IMR-90 (cell line): Measurements from ENCODE around the gene CENPT. TPM values are rescaled to one million over a fixed set of nuclear protein-coding genes. Genes with fewer than 3 reads are reported as not detected.

ENCODE experiments used
- ATAC-seq: fragments of 200-7000 bp; cut with Tn5 transposase; 2 replicates; pipeline ENCODE4 v1.9.1; 2020; ENCODE audit warnings: low read depth, mild to moderate bottlenecking, moderate library complexity
- BruUV-seq: library from RNA; stranded (reverse); fragments of 400-500 nt; replicated peaks from 2 replicates; lab custom pipeline; 2021; lab: Mats Ljungman, UMichigan
- CTCF ChIA-PET: fragments of 300-600 bp; formaldehyde crosslinking; extraction: SDS; loops from one replicate; lab custom pipeline; 2021; ENCODE audit warnings: antibody characterized with exemption; lab: Yijun Ruan, JAX
- POLR2A ChIA-PET: fragments of 300-600 bp; sonication (Branson Sonifier 250); formaldehyde crosslinking; loops from one replicate; lab custom pipeline; 2022; ENCODE audit warnings: antibody characterized with exemption; ENCODE audit not compliant: unreplicated experiment; lab: Charles Lee
- DNase-seq: peaks from one replicate; pipeline ENCODE4 v3.0.0; 2013
- H2AFZ ChIP-seq: replicated peaks from 2 replicates; pipeline ENCODE3; 2013; ENCODE audit warnings: low read length, mild to moderate bottlenecking; ENCODE audit not compliant: poor library complexity
- H2AK5ac ChIP-seq: 2 replicates; pipeline ENCODE4 v1.6.1; 2013; ENCODE audit warnings: low read depth, low read length, inconsistent platforms
- H2AK9ac ChIP-seq: replicated peaks from 2 replicates; pipeline ENCODE3; 2013; ENCODE audit warnings: mild to moderate bottlenecking, low read depth, low read length, moderate library complexity; ENCODE audit not compliant: poor library complexity
- H2BK120ac ChIP-seq: 2 replicates; pipeline ENCODE4 v1.6.1; 2013; ENCODE audit warnings: low read depth, low read length, inconsistent platforms
- H2BK15ac ChIP-seq: 3 replicates; pipeline ENCODE4 v1.6.1; 2013; ENCODE audit warnings: low read depth, low read length, inconsistent platforms
- H2BK20ac ChIP-seq: 2 replicates; pipeline ENCODE4 v1.6.1; 2013; ENCODE audit warnings: low read depth, mild to moderate bottlenecking, inconsistent platforms, low read length, moderate library complexity
- H2BK5ac ChIP-seq: 2 replicates; pipeline ENCODE4 v1.6.1; 2013; ENCODE audit warnings: mild to moderate bottlenecking, low read depth, low read length, inconsistent platforms; ENCODE audit not compliant: poor library complexity, severe bottlenecking
- H3K14ac ChIP-seq: replicated peaks from 2 replicates; pipeline ENCODE4 v1.6.1; 2013; ENCODE audit warnings: low read depth, low read length, inconsistent platforms
- H3K18ac ChIP-seq: 2 replicates; pipeline ENCODE4 v1.6.1; 2013; ENCODE audit warnings: low read depth, low read length, control low read depth
- H3K23ac ChIP-seq: 2 replicates; pipeline ENCODE4 v1.6.1; 2013; ENCODE audit warnings: low read depth, low read length, inconsistent platforms
- H3K27ac ChIP-seq: 2 replicates; pipeline ENCODE4 v1.5.1; 2013; ENCODE audit warnings: mild to moderate bottlenecking, control low read depth, low read length; ENCODE audit not compliant: insufficient read depth
- H3K27me3 ChIP-seq: 2 replicates; pipeline ENCODE4 v1.6.1; 2013; ENCODE audit warnings: low read length; ENCODE audit not compliant: control insufficient read depth, insufficient read depth
- H3K36me3 ChIP-seq: 2 replicates; pipeline ENCODE4 v1.6.1; 2013; ENCODE audit warnings: low read length, mixed read lengths; ENCODE audit not compliant: control insufficient read depth, insufficient read depth
- H3K4ac ChIP-seq: 2 replicates; pipeline ENCODE4 v1.6.1; 2013; ENCODE audit warnings: low read depth, low read length, inconsistent platforms
- H3K4me1 ChIP-seq: 2 replicates; pipeline ENCODE4 v1.6.1; 2013; ENCODE audit warnings: low read length, mixed read lengths; ENCODE audit not compliant: control insufficient read depth, insufficient read depth
- H3K4me2 ChIP-seq: 2 replicates; pipeline ENCODE4 v1.6.1; 2013; ENCODE audit warnings: low read depth, mild to moderate bottlenecking, control low read depth, low read length, moderate library complexity
- H3K4me3 ChIP-seq: 2 replicates; pipeline ENCODE4 v1.5.1; 2013; ENCODE audit warnings: low read depth, mild to moderate bottlenecking, control low read depth, low read length, moderate library complexity; ENCODE audit not compliant: insufficient read depth
- H3K56ac ChIP-seq: 2 replicates; pipeline ENCODE4 v1.6.1; 2013; ENCODE audit warnings: low read length, inconsistent platforms; ENCODE audit not compliant: insufficient read depth; ENCODE audit errors: extremely low read depth
- H3K79me1 ChIP-seq, 2 experiments: 2 replicates each; pipeline ENCODE4 v1.6.1; 2013; ENCODE audit warnings: low read length in 2 of 2, inconsistent platforms in 1 of 2, low read depth in 1 of 2
- H3K9ac ChIP-seq: 2 replicates; pipeline ENCODE4 v1.6.1; 2013; ENCODE audit warnings: low read depth, low read length, control low read depth
- H3K9me1 ChIP-seq: 2 replicates; pipeline ENCODE4 v1.6.1; 2013; ENCODE audit warnings: low read length, inconsistent platforms; ENCODE audit not compliant: insufficient read depth
- H3K9me3 ChIP-seq: 2 replicates; pipeline ENCODE4 v1.6.1; 2013; ENCODE audit warnings: low read length; ENCODE audit not compliant: control insufficient read depth, insufficient read depth
- H4K20me1 ChIP-seq: 2 replicates; pipeline ENCODE4 v1.6.1; 2013; ENCODE audit warnings: low read length, inconsistent platforms; ENCODE audit not compliant: insufficient read depth
- H4K5ac ChIP-seq: 2 replicates; pipeline ENCODE4 v1.6.1; 2013; ENCODE audit warnings: mild to moderate bottlenecking, low read depth, low read length, control low read depth
- H4K8ac ChIP-seq, 2 experiments: 2 replicates each; pipeline ENCODE4 v1.6.1; 2013; ENCODE audit warnings: low read depth in 2 of 2, low read length in 2 of 2, control low read depth in 1 of 2, inconsistent platforms in 1 of 2
- H4K91ac ChIP-seq: 2 replicates; pipeline ENCODE4 v1.6.1; 2013; ENCODE audit warnings: low read depth, low read length, inconsistent platforms; ENCODE audit not compliant: insufficient read depth
- BHLHE40 ChIP-seq: fragments of 150-350 bp; IDR thresholded peaks from 2 replicates; pipeline ENCODE4 v1.6.1; 2016; ENCODE audit warnings: mild to moderate bottlenecking, low read depth, low read length
- CEBPB ChIP-seq: IDR thresholded peaks from 2 replicates; pipeline ENCODE4 v1.6.1; 2012; ENCODE audit warnings: low read depth, low read length, improper control_type of control experiment
- CHD1 ChIP-seq: IDR thresholded peaks from 2 replicates; pipeline ENCODE4 v1.6.1; 2012; ENCODE audit warnings: low read depth, low read length, improper control_type of control experiment
- CTCF ChIP-seq: conservative IDR thresholded peaks from 2 replicates; pipeline ENCODE4 v1.5.1; 2012; ENCODE audit warnings: mild to moderate bottlenecking, low read depth, low read length, improper control_type of control experiment
- ELK1 ChIP-seq: fragments of 150-350 bp; IDR thresholded peaks from 2 replicates; pipeline ENCODE4 v1.6.1; 2016; ENCODE audit warnings: low read depth, mild to moderate bottlenecking, low read length, moderate library complexity, borderline replicate concordance
- FOS ChIP-seq: fragments of 150-350 bp; IDR thresholded peaks from 2 replicates; pipeline ENCODE4 v1.6.1; 2016; ENCODE audit warnings: low read depth, low read length
- MAFK ChIP-seq: IDR thresholded peaks from 2 replicates; pipeline ENCODE4 v1.6.1; 2012; ENCODE audit warnings: low read depth, low read length, improper control_type of control experiment
- MAZ ChIP-seq: IDR thresholded peaks from 2 replicates; pipeline ENCODE4 v1.6.1; 2012; ENCODE audit warnings: low read depth, mild to moderate bottlenecking, low read length, improper control_type of control experiment, moderate library complexity, borderline replicate concordance
- MXI1 ChIP-seq: IDR thresholded peaks from 2 replicates; pipeline ENCODE4 v1.6.1; 2012; ENCODE audit warnings: low read depth, mild to moderate bottlenecking, low read length, moderate library complexity, borderline replicate concordance
- NFE2L2 ChIP-seq: fragments of 150-350 bp; IDR thresholded peaks from 2 replicates; pipeline ENCODE4 v1.6.1; 2016; ENCODE audit warnings: low read depth, mild to moderate bottlenecking, low read length
- POLR2A ChIP-seq: IDR thresholded peaks from 2 replicates; pipeline ENCODE4 v1.6.1; 2012; ENCODE audit warnings: mild to moderate bottlenecking, low read depth, low read length
- RAD21 ChIP-seq: IDR thresholded peaks from 2 replicates; pipeline ENCODE4 v1.6.1; 2012; ENCODE audit warnings: low read length, improper control_type of control experiment
- RCOR1 ChIP-seq: IDR thresholded peaks from 2 replicates; pipeline ENCODE4 v1.6.1; 2012; ENCODE audit warnings: mild to moderate bottlenecking, low read length, improper control_type of control experiment; ENCODE audit not compliant: insufficient replicate concordance
- RFX5 ChIP-seq: IDR thresholded peaks from 2 replicates; pipeline ENCODE4 v1.8.0; 2012; ENCODE audit warnings: low read depth, mild to moderate bottlenecking, low read length, moderate library complexity
- SMC3 ChIP-seq: fragments of 150-350 bp; IDR thresholded peaks from 2 replicates; pipeline ENCODE4 v1.6.1; 2016; ENCODE audit warnings: low read depth, mild to moderate bottlenecking, antibody characterized with exemption, low read length, moderate library complexity
- USF2 ChIP-seq: fragments of 150-350 bp; IDR thresholded peaks from 2 replicates; pipeline ENCODE4 v1.6.1; 2017; ENCODE audit warnings: mild to moderate bottlenecking, antibody characterized with exemption, low read length, low read depth
- WGBS, 2 experiments: methylation state at CpG; one replicate each; pipeline versions ENCODE4 v1.1.5 to v1.1.7; 2013; ENCODE audit warnings: missing lambda C conversion rate in 2 of 2; ENCODE audit not compliant: insufficient read length in 1 of 2; ENCODE audit errors: extremely low coverage in 2 of 2; 5-methylcytosine and 5-hydroxymethylcytosine counted together
- dilution Hi-C: fragments of 300-500 bp; cut with HindIII; formaldehyde crosslinking; loops from one replicate; pipeline ENCODE4 v1.14.3; 2018; ENCODE audit warnings: low sequenced_read_pairs; ENCODE audit not compliant: unreplicated experiment
- in situ Hi-C: fragments of 300-500 bp; cut with MboI; formaldehyde crosslinking; loops from 3 replicates; pipeline ENCODE4 v1.14.3; 2019; ENCODE audit warnings: low sequenced_read_pairs, inconsistent platforms, mixed read lengths
- intact Hi-C: fragments of 100-400 bp; cut with micrococcal nuclease; formaldehyde crosslinking; loops from 2 replicates; pipeline ENCODE4 v1.10.0; 2022
- polyA plus RNA-seq, 3 experiments: library from polyadenylated mRNA; depleted of rRNA; stranded (reverse); fragments of >200 nt; gene quantifications; 2 replicates each; pipeline ENCODE4 v1.2.3, GENCODE V29; 2012; ENCODE audit warnings: low replicate concordance in 1 of 3
- total RNA-seq: library from RNA; depleted of rRNA; stranded (reverse); fragments of >200 nt; gene quantifications from 2 replicates; pipeline ENCODE4 v1.2.3, GENCODE V29; 2012

Gene CENPT
- total and polyA plus RNA-seq, 2 of the 4 experiments (the other 2 are of a cell fraction): 33.3 to 83.1 TPM

- ChIA-PET CTCF (interaction anchor here (0.6 to 1.9 kb wide), 9 partner anchors 8 to 67 kb away, joined by 3 to 14 read pairs (median 4); partner anchors contain the start of gene PSKH1), POLR2A (no interaction called here)
- no peaks in the 10 kb centered on the region for H3K9me1 ChIP-seq
- dilution Hi-C loops (no loop called here), in situ Hi-C loops (no loop called here), intact Hi-C loops (loop anchor here (1.0 kb wide), 2 partner anchors 18 to 44 kb away; no protein-coding TSS in a partner anchor)
- H2BK120ac ChIP-seq: no peak overlapping the region
- H3K4me3 ChIP-seq: no peak overlapping the region
- H3K9me3 ChIP-seq: no peaks in the 10 kb centered on the region
- H3K9ac ChIP-seq: no peak overlapping the region
- H4K5ac ChIP-seq: no peak overlapping the region
- ATAC-seq: peak; percentile 30
- no peak overlapping the region for H2BK15ac ChIP-seq
- H2BK5ac ChIP-seq: no peak overlapping the region
- peak overlapping the region; percentile 86 for H2AK9ac ChIP-seq
- H3K56ac ChIP-seq: no peak overlapping the region
- peak overlapping the region; percentile 13 for H2AFZ ChIP-seq
- no peak overlapping the region for H3K4ac ChIP-seq
- H3K18ac ChIP-seq: no peak overlapping the region
- TF ChIP-seq CEBPB (no peak), CHD1 (no peak), RAD21 (peak; percentile 74), ELK1 (no peak), MAZ (no peak), POLR2A (no peak), SMC3 (peak; percentile 79), MAFK (no peak), CTCF (peak; percentile 77), BHLHE40 (no peak), RFX5 (no peak), MXI1 (no peak), USF2 (no peak), NFE2L2 (no peak), FOS (no peak), RCOR1 (no peak)
- no peak overlapping the region for H3K14ac ChIP-seq
- BruUV-seq: no TSS peak
- no peak overlapping the region for H2AK5ac ChIP-seq
- H3K23ac ChIP-seq: no peak overlapping the region
- H3K27ac ChIP-seq: no peak overlapping the region
- peaks cover 4% of the 10 kb centered on the region; the same call in 1 of the 2 replicates for H3K4me1 ChIP-seq
- peaks cover 55% of the 10 kb centered on the region for H3K36me3 ChIP-seq
- WGBS, 2 experiments: 68% methylated on average over 5 of the region's 11 CpGs; no CpG with 5 or more reads in 1 of the 2 experiments
- no peaks in the 10 kb centered on the region for H3K27me3 ChIP-seq
- H2BK20ac ChIP-seq: no peak overlapping the region
- H4K8ac ChIP-seq: no peak overlapping the region
- no peak overlapping the region for H3K4me2 ChIP-seq
- peak; percentile 26 for DNase-seq
- no peak overlapping the region for H4K91ac ChIP-seq
- peaks cover 32% of the 10 kb centered on the region for H4K20me1 ChIP-seq
- peaks cover 0 to 5% of the 10 kb centered on the region in 2 experiments; a peak in 2 of 4 replicates for H3K79me1 ChIP-seq
Observed at GRCh38 chr16:67883872-67884261, 36.4 kb upstream of the CENPT start.
